Panc1 (cell line): Measurements from ENCODE around the gene SLC17A6.

Source experiments
- POLR2AphosphoS5 ChIP-seq: IDR thresholded peaks from 2 replicates; pipeline ENCODE4 v1.6.1; 2012; ENCODE audit warnings: mild to moderate bottlenecking, low read depth, low read length, moderate library complexity
- TCF7L2 ChIP-seq: IDR thresholded peaks from 2 replicates; pipeline ENCODE4 v1.6.1; 2011; ENCODE audit warnings: mild to moderate bottlenecking, low read depth, low read length, inconsistent platforms
- TF ChIP-seq, protein P1 (sequence below): fragments of 450-650 bp; IDR thresholded peaks from 2 replicates; pipeline ENCODE4 v1.5.1; 2017; ENCODE audit warnings: mild to moderate bottlenecking

DNA sequence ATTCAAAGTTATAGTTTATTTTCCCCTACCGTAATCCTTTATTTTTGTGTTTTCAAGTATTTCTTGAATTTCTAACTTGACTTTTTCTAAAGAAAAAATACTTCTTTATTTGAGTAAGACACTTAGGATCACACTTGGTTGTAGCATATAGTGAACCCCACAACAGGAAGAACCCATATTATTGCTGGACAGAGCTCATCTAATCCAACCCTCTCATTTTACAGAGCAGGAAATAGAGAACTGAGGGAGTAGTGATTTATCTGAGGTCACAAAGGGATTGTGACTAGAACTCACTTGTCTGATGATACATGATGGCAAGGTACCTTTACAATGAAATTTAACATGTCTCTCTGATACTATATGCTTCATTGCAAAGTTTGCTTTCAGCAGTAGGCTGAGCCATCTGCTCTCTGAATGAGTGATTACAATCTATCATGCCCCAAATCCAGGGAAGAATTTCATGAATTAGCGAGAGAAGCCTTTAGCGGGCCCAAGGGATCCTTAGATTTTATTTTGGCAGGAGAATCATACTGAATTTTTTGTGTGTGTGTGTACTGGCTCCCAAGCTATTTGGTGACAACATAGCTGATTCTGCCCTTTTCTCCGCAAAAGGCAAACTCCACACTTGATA lies 9.8 kb downstream of the SLC17A6 start:
- TF ChIP-seq, protein P1, sequence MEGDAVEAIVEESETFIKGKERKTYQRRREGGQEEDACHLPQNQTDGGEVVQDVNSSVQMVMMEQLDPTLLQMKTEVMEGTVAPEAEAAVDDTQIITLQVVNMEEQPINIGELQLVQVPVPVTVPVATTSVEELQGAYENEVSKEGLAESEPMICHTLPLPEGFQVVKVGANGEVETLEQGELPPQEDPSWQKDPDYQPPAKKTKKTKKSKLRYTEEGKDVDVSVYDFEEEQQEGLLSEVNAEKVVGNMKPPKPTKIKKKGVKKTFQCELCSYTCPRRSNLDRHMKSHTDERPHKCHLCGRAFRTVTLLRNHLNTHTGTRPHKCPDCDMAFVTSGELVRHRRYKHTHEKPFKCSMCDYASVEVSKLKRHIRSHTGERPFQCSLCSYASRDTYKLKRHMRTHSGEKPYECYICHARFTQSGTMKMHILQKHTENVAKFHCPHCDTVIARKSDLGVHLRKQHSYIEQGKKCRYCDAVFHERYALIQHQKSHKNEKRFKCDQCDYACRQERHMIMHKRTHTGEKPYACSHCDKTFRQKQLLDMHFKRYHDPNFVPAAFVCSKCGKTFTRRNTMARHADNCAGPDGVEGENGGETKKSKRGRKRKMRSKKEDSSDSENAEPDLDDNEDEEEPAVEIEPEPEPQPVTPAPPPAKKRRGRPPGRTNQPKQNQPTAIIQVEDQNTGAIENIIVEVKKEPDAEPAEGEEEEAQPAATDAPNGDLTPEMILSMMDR: no peak
- TF ChIP-seq POLR2AphosphoS5 (no peak), TCF7L2 (no peak)
